Measurements from ENCODE around the gene OPALIN. TPM values are rescaled to one million over a fixed set of nuclear protein-coding genes. Genes with fewer than 3 reads are reported as not detected.

The OPALIN gene
- total RNA-seq, 1 experiment from 2014 or later: not detected

DNA sequence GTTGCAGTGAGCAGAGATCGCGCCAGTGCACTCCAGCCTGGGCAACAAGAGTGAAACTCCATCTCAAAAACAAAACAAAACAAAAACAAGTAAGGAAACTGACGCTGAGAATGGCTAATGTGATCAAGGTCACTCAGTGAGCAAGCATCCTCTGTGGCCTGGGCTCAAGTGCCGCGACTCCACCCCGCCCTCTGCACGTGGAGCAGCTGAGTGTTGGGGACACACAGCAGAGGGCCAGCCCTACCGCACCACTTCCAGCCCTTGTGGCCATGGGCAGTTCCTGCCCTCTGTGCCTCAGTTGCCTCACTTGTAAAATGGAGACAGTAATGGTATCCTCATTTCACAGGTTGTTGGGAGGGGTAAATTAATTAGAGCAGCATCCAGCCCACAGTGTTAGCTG, 21.0 kb upstream of the OPALIN start:
- Histone ChIP-seq H3K4me3 (ENCODE audit: low read depth, low read length, poor library complexity, severe bottlenecking) (no peak overlapping the region), H3K36me3 (ENCODE audit: insufficient read depth, low read length, poor library complexity, severe bottlenecking) (no peaks in the 10 kb centered on the region), H3K4me1 (ENCODE audit: insufficient read depth, low read length, poor library complexity, severe bottlenecking) (no peaks in the 10 kb centered on the region), H3K9me3 (ENCODE audit: low read depth, low read length, poor library complexity, severe bottlenecking) (no peaks in the 10 kb centered on the region), H3K27ac (ENCODE audit: low read depth, low read length, poor library complexity, severe bottlenecking) (no peak overlapping the region), H3K27me3 (replicated peaks; ENCODE audit: insufficient read depth, low read depth, low read length, poor library complexity) (no peaks in the 10 kb centered on the region)
- no peak for DNase-seq (ENCODE audit: low spot score)
- intact Hi-C loops (cut with micrococcal nuclease; ENCODE audit: unreplicated experiment): loop anchor here (10.0 kb wide), 1 partner anchor 265 kb away; no protein-coding TSS in a partner anchor
- ChIA-PET POLR2A (ENCODE audit: low non-redundant PET) (no interaction called here), CTCF (no interaction called here)
- BruUV-seq (replicated peaks): no TSS peak
- TF ChIP-seq, protein P1, sequence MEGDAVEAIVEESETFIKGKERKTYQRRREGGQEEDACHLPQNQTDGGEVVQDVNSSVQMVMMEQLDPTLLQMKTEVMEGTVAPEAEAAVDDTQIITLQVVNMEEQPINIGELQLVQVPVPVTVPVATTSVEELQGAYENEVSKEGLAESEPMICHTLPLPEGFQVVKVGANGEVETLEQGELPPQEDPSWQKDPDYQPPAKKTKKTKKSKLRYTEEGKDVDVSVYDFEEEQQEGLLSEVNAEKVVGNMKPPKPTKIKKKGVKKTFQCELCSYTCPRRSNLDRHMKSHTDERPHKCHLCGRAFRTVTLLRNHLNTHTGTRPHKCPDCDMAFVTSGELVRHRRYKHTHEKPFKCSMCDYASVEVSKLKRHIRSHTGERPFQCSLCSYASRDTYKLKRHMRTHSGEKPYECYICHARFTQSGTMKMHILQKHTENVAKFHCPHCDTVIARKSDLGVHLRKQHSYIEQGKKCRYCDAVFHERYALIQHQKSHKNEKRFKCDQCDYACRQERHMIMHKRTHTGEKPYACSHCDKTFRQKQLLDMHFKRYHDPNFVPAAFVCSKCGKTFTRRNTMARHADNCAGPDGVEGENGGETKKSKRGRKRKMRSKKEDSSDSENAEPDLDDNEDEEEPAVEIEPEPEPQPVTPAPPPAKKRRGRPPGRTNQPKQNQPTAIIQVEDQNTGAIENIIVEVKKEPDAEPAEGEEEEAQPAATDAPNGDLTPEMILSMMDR (conservative IDR thresholded peaks at IDR 0.05; ENCODE audit: low read depth, low read length): no peak
- no peak for TF ChIP-seq EZH2 (IDR thresholded peaks at IDR 0.05; ENCODE audit: borderline replicate concordance, low read depth, low read length, poor library complexity, severe bottlenecking)

DNA sequence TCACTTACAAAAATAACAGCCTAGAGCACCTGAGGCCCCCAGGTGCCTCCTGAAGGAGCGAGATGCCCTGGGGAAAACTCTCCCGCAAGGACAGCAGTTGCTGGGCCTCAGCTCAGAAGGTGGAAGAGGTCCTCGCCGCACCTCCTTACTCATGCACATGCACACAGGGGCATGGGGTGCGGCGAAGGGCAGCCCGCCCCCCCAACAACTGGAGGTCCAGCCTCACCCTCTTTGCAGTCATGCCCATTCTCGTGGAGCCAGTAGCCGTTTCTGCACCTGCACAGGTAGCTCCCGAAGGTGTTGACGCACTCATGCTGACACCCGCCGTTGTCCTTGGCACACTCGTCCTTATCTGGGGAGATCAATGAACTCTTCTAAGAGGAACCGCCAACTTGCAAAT, 19.9 kb upstream of the OPALIN start:
- no peaks in the 10 kb centered on the region for H3K4me1 ChIP-seq (ENCODE audit: insufficient read depth, low read length, poor library complexity, severe bottlenecking)
- H3K9me3 ChIP-seq (ENCODE audit: low read depth, low read length, poor library complexity, severe bottlenecking): no peaks in the 10 kb centered on the region
- intact Hi-C loops (cut with micrococcal nuclease; ENCODE audit: unreplicated experiment): loop anchor here (10.0 kb wide), 1 partner anchor 266 kb away; no protein-coding TSS in a partner anchor
- no peaks in the 10 kb centered on the region for H3K27me3 ChIP-seq (replicated peaks; ENCODE audit: insufficient read depth, low read depth, low read length, poor library complexity)
- H3K4me3 ChIP-seq (ENCODE audit: low read depth, low read length, poor library complexity, severe bottlenecking): no peak overlapping the region
- no peak for DNase-seq (ENCODE audit: low spot score)
- TF ChIP-seq EZH2 (IDR thresholded peaks at IDR 0.05; ENCODE audit: borderline replicate concordance, low read depth, low read length, poor library complexity, severe bottlenecking): no peak
- CTCF ChIA-PET: no interaction called here
- POLR2A ChIA-PET (ENCODE audit: low non-redundant PET): no interaction called here
- no TSS peak for BruUV-seq (replicated peaks)
- no peak overlapping the region for H3K27ac ChIP-seq (ENCODE audit: low read depth, low read length, poor library complexity, severe bottlenecking)
- H3K36me3 ChIP-seq (ENCODE audit: insufficient read depth, low read length, poor library complexity, severe bottlenecking): no peaks in the 10 kb centered on the region

DNA sequence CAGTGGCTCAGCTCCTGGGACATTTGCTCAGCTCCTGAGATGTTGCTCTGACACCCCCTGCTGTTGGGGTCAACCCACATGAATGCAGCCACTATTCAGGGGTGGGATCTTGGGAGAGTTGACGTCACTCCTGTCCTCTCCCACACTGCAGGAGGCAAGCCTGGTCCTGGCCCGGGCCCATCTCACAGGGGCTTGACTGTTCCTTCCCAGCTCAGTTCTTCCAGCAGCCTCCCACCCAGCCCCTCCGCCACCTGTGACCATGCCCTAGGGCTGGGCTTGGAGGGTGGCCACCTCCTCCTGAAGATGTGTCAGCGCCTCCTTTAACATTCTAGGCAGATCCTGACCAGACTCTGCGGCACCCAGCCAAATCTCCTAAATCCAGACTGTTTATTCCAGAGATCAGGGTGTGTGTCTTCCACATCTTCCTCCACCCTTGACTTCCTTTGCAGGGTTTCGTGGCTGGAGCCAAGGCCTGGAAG, 19.1 kb upstream of the OPALIN start:
- ChIA-PET POLR2A (ENCODE audit: low non-redundant PET) (no interaction called here), CTCF (no interaction called here)
- no TSS peak for BruUV-seq (replicated peaks)
- TF ChIP-seq EZH2 (IDR thresholded peaks at IDR 0.05; ENCODE audit: borderline replicate concordance, low read depth, low read length, poor library complexity, severe bottlenecking): no peak
- Histone ChIP-seq H3K27me3 (replicated peaks; ENCODE audit: insufficient read depth, low read depth, low read length, poor library complexity) (no peaks in the 10 kb centered on the region), H3K4me1 (ENCODE audit: insufficient read depth, low read length, poor library complexity, severe bottlenecking) (no peaks in the 10 kb centered on the region), H3K4me3 (ENCODE audit: low read depth, low read length, poor library complexity, severe bottlenecking) (no peak overlapping the region), H3K36me3 (ENCODE audit: insufficient read depth, low read length, poor library complexity, severe bottlenecking) (no peaks in the 10 kb centered on the region), H3K27ac (ENCODE audit: low read depth, low read length, poor library complexity, severe bottlenecking) (no peak overlapping the region), H3K9me3 (ENCODE audit: low read depth, low read length, poor library complexity, severe bottlenecking) (no peaks in the 10 kb centered on the region)
- intact Hi-C loops (cut with micrococcal nuclease; ENCODE audit: unreplicated experiment): loop anchor here (10.0 kb wide), 1 partner anchor 267 kb away; no protein-coding TSS in a partner anchor
- DNase-seq (ENCODE audit: low spot score): no peak

DNA sequence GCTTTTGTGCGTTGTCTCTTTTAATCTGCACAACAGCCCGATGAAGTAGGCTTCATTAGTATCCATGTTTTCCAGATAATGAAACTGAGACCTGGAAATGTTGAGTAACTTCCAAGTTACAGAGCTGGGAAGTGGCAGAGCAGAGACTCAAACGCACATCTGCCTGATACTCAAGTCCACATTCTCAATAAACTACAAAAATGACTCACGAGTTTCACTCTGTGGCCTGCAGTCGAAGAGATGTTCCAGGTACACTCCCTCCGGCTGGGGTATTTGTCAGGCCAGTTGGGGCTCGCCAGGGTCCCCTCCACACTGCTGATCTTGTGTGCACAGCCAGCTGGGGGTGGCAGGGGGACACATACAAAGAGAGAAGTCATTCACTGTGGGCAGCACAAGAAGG, 17.7 kb upstream of the OPALIN start:
- Histone ChIP-seq H3K4me1 (ENCODE audit: insufficient read depth, low read length, poor library complexity, severe bottlenecking) (no peaks in the 10 kb centered on the region), H3K9me3 (ENCODE audit: low read depth, low read length, poor library complexity, severe bottlenecking) (no peaks in the 10 kb centered on the region), H3K4me3 (ENCODE audit: low read depth, low read length, poor library complexity, severe bottlenecking) (no peak overlapping the region), H3K36me3 (ENCODE audit: insufficient read depth, low read length, poor library complexity, severe bottlenecking) (no peaks in the 10 kb centered on the region), H3K27ac (ENCODE audit: low read depth, low read length, poor library complexity, severe bottlenecking) (no peak overlapping the region), H3K27me3 (replicated peaks; ENCODE audit: insufficient read depth, low read depth, low read length, poor library complexity) (no peaks in the 10 kb centered on the region)
- no TSS peak for BruUV-seq (replicated peaks)
- CTCF ChIA-PET: no interaction called here
- POLR2A ChIA-PET (ENCODE audit: low non-redundant PET): no interaction called here
- intact Hi-C loops (cut with micrococcal nuclease; ENCODE audit: unreplicated experiment): loop anchor here (10.0 kb wide), 1 partner anchor 268 kb away; no protein-coding TSS in a partner anchor
- no peak for TF ChIP-seq EZH2 (IDR thresholded peaks at IDR 0.05; ENCODE audit: borderline replicate concordance, low read depth, low read length, poor library complexity, severe bottlenecking)
- TF ChIP-seq, protein P1 (conservative IDR thresholded peaks at IDR 0.05; ENCODE audit: low read depth, low read length): no peak
- no peak for DNase-seq (ENCODE audit: low spot score)
